BJ (cell line): ENCODE measurements around the gene IL23A. TPM values are rescaled to one million over a fixed set of nuclear protein-coding genes. Genes with fewer than 3 reads are reported as not detected.
"Not testable (repeated sequence)": the region's sequence is repeated elsewhere in the genome, so short reads cannot be mapped to it uniquely, and the experiment has no call there.

Experiments used
- CTCF ChIA-PET: fragments of 350-600 bp; formaldehyde crosslinking; extraction: SDS; loops from one replicate; lab custom pipeline; 2021; ENCODE audit warnings: antibody characterized with exemption, inconsistent platforms; lab: Yijun Ruan, JAX
- POLR2A ChIA-PET: fragments of 300-600 bp; sonication (Branson Sonifier 250); formaldehyde crosslinking; extraction: SDS; loops from one replicate; lab custom pipeline; 2021; ENCODE audit warnings: antibody characterized with exemption; lab: Charles Lee
- DNase-seq: peaks from one replicate; pipeline ENCODE4 v3.0.0-alpha.2; 2011; ENCODE audit warnings: low read depth
- H3K27me3 ChIP-seq: 2 replicates; pipeline ENCODE4 v1.6.0; 2011; ENCODE audit warnings: low read length; ENCODE audit not compliant: control insufficient read depth, insufficient read depth
- H3K36me3 ChIP-seq: 2 replicates; pipeline ENCODE4 v1.5.1; 2011; ENCODE audit warnings: low read length; ENCODE audit not compliant: control insufficient read depth, insufficient read depth
- H3K4me3 ChIP-seq: 2 replicates; pipeline ENCODE4 v1.5.1; 2011; ENCODE audit warnings: low read depth, mild to moderate bottlenecking, control low read depth, low read length
- polyA plus RNA-seq: library from polyadenylated mRNA; depleted of rRNA; stranded (reverse); fragments of >200 nt; gene quantifications from 2 replicates; pipeline ENCODE4 v1.2.3, GENCODE V29; 2011
- TF ChIP-seq, protein P1 (sequence below): IDR thresholded peaks from 2 replicates; pipeline ENCODE4 v1.5.1; 2011; ENCODE audit warnings: low read depth, mild to moderate bottlenecking, control low read depth, inconsistent platforms, low read length, moderate library complexity; ENCODE audit not compliant: insufficient read depth

The IL23A gene
- polyA plus RNA-seq, 1 experiment, result 0.12 TPM

DNA sequence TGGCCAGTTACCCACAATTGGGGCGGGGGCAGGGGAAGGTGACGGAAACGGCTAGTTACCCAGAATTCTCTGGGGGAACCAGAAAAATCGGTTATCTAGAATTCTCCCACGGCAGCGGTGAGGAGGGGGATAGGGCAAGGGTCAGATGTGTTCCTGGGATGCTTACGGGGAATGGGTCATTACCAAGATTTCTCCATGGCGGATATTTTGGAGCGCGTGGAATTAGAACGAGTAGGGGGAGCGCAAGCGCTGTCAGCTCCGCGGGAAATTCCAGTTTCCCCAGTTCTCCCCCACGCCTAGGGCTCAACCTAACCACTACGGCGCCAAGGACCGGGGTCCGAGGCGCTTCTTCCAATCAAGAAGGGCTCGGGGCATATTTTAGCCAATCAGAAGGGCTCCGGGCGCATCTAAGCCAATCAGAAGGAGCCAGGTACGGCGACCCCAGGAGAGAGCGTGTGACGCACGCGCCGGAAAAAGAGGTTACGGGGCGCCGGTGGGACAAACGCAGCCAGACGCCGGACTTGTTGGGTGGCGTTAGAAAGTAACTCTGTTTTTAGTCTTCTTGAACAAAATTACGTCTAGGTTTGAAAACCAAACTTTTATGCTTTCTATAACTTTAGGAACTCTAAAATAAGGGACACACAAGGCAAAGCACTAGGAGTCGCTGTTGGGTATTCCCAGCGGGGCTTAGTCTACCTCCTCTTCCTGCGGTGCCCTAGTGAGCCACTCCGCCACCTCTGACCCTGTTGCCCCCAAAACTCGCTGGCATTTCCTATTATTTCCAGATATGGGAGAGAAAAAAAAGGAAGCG, 4.8 kb upstream of the IL23A start, which contains the start of gene PAN2:
TSS of gene PAN2 (minus strand) at position 322 of the 811 bp plus-strand sequence. CDS start 906 bp downstream, outside the sequence.
- peak; percentile 84 for DNase-seq
- TF ChIP-seq, protein P1, sequence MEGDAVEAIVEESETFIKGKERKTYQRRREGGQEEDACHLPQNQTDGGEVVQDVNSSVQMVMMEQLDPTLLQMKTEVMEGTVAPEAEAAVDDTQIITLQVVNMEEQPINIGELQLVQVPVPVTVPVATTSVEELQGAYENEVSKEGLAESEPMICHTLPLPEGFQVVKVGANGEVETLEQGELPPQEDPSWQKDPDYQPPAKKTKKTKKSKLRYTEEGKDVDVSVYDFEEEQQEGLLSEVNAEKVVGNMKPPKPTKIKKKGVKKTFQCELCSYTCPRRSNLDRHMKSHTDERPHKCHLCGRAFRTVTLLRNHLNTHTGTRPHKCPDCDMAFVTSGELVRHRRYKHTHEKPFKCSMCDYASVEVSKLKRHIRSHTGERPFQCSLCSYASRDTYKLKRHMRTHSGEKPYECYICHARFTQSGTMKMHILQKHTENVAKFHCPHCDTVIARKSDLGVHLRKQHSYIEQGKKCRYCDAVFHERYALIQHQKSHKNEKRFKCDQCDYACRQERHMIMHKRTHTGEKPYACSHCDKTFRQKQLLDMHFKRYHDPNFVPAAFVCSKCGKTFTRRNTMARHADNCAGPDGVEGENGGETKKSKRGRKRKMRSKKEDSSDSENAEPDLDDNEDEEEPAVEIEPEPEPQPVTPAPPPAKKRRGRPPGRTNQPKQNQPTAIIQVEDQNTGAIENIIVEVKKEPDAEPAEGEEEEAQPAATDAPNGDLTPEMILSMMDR, result peak; percentile 78
- no peaks in the 10 kb centered on the region for H3K27me3 ChIP-seq
- CTCF ChIA-PET, result interaction anchor here (0.6 to 2.1 kb wide), 12 partner anchors 9 to 304 kb away, joined by 3 to 8 read pairs (median 4); partner anchors contain the start of genes APOF and STAT2
- POLR2A ChIA-PET, result interaction anchor here (0.7 to 1.0 kb wide), 3 partner anchors 19 to 228 kb away, joined by 3 to 5 read pairs (median 4); partner anchors contain the start of gene CNPY2
- peak within 1 kb of the TSS; percentile 48 for H3K4me3 ChIP-seq
- H3K36me3 ChIP-seq, result no peaks in the 10 kb centered on the region

DNA sequence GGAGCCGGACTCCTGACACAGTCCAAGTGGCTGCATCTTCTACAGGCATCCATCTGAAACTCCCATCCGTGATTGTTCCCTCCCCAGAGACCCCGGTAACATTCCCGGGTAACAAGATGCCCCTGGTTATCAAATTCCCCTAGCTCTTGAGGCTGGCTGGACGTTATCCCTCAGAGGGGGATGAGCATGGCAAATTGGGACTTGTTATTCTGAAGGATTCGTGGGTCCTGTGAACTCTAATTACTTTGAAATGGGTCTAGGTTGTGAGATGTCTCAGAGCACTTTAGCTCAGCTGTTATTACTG, 4.2 kb upstream of the IL23A start:
- POLR2A ChIA-PET, result no interaction called here
- CTCF ChIA-PET, result interaction anchor here (0.6 to 1.7 kb wide), 5 partner anchors 9 to 25 kb away, joined by 3 to 8 read pairs (median 5); partner anchors contain the start of genes CNPY2 and STAT2
- DNase-seq, result no peak
- Histone ChIP-seq H3K4me3 (peak overlapping the region; percentile 48), H3K36me3 (no peaks in the 10 kb centered on the region), H3K27me3 (no peaks in the 10 kb centered on the region)
- TF ChIP-seq, protein P1, result no peak

DNA sequence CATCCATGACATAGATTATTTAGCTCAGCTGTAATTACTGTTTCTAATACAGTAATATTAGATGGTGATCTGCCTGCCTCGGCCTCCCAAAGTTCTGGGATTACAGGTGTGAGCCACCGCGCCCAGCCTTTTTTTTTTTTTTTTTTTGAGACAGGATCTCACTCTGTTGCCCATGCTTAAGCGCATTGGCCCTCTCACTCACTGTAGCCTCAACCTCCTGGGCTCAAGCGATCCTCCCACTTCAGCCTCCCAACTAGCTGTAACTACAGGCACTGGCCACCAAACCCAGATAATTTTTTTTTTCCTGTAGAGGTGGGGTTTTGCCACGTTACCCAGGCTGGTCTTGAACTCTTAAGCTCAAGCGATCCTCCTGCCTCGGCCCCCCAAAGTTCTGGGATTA, 3.2 kb upstream of the IL23A start:
- H3K27me3 ChIP-seq, POLR2A ChIA-PET, H3K36me3 ChIP-seq, DNase-seq, H3K4me3 ChIP-seq: not testable (repeated sequence)
- CTCF ChIA-PET, result interaction anchor here (1.3 to 1.6 kb wide), 2 partner anchors 8 to 19 kb away, joined by 5 to 6 read pairs; partner anchors contain the start of gene CNPY2

DNA sequence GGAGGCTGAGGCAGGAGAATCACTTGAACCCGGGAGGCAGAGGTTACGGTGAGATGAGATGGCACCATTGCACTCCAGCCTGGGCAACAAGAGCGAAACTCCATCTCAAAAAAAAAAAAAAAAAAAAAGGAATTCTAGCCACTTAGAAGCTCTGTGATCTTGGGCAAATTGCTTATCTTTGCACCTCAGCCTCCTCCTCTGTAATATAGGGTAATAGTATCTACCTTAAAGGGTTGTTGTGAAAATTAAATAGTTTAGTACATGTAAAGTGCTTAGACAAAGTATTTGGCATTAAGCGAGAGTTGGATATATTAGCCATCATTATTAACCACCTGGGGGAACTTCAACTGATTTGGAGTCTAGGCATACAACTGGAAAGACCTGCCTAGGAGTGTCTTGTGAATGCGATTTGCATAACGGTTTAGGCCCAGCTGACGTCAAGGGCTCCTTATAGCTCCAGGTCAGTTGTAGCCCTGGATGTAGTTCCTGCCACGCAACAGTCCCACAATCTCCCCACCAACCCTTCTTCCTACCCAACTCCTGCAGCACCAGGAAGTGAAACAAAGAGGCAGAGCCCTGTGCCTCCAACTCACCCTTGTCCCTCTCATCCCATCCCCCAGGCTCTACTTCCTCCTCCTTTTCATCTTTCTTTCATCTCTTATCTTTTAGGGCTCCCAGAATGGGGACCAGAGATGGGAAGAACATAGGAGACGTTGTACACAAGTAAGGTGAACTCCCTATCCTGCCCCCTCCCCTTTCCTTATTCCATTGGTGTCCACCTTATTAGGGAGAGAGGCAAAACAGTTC, 2.1 kb upstream of the IL23A start:
- POLR2A ChIA-PET, result interaction anchor here (0.9 kb wide), 1 partner anchor 21 kb away, joined by 4 read pairs; the partner anchor contains the start of gene CNPY2
- TF ChIP-seq, protein P1, result no peak
- CTCF ChIA-PET, result no interaction called here
- Histone ChIP-seq H3K36me3 (peaks cover 5% of the 10 kb centered on the region), H3K4me3 (no peak overlapping the region), H3K27me3 (no peaks in the 10 kb centered on the region)
- no peak for DNase-seq

DNA sequence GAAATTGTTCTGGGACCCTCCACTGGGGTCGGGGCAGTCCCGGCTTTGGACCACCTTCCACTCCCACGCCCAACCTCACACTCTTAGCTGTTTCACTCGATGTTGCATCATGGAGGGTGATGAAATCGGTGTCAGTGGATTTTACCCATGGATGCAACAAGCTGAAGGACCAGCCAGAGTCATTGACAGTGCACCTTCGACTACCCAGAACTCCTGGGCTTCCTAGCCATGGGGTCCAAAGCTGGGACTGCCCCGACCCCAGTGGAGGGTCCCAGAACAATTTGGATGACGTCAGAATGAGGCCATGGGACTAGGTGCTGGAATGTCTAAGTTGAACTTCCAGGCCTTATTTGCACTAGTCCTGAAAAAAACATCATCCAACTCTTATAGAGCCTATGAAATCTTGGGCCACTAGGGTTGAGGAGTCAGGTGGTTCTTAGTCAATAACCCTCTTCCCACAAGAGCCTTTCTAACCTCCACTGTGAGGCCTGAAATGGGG, 882 bp upstream of the IL23A start:
- Histone ChIP-seq H3K4me3 (no peak overlapping the region), H3K36me3 (peaks cover 7% of the 10 kb centered on the region), H3K27me3 (no peaks in the 10 kb centered on the region)
- POLR2A ChIA-PET, result no interaction called here
- CTCF ChIA-PET, result no interaction called here
- TF ChIP-seq, protein P1, result no peak
- DNase-seq, result no peak
